Neural progenitor cell (in vitro differentiated cells): ENCODE measurements around the gene BRSK2. TPM values are rescaled to one million over a fixed set of nuclear protein-coding genes. Genes with fewer than 3 reads are reported as not detected.

Experiments
- DNase-seq: peaks from one replicate; pipeline ENCODE4 v3.0.0-alpha.2; 2016; ENCODE audit warnings: low spot score
- H2AFZ ChIP-seq: fragments of 200-600 bp; sonication (generic); replicated peaks from 2 replicates; pipeline ENCODE4 v1.6.1; 2016; ENCODE audit warnings: antibody characterized with exemption
- H3F3A ChIP-seq: fragments of 200-600 bp; sonication (generic); 2 replicates; pipeline ENCODE4 v1.6.1; 2016; ENCODE audit warnings: antibody characterized with exemption, low read depth
- H3K27ac ChIP-seq: fragments of 200-600 bp; sonication (generic); 2 replicates; pipeline ENCODE4 v1.5.1; 2016; ENCODE audit warnings: mild to moderate bottlenecking
- H3K27me3 ChIP-seq: fragments of 200-600 bp; sonication (generic); 2 replicates; pipeline ENCODE4 v1.6.1; 2016; ENCODE audit warnings: mild to moderate bottlenecking, moderate library complexity
- H3K36me3 ChIP-seq: fragments of 200-600 bp; sonication (generic); 2 replicates; pipeline ENCODE4 v1.5.1; 2016
- H3K4me1 ChIP-seq: fragments of 200-600 bp; sonication (generic); 2 replicates; pipeline ENCODE4 v1.6.1; 2016; ENCODE audit warnings: mixed run types
- H3K4me2 ChIP-seq: fragments of 200-600 bp; sonication (generic); 2 replicates; pipeline ENCODE4 v1.6.1; 2016
- H3K4me3 ChIP-seq: fragments of 200-600 bp; sonication (generic); 2 replicates; pipeline ENCODE4 v1.5.1; 2016
- H3K79me2 ChIP-seq: fragments of 200-600 bp; sonication (generic); 2 replicates; pipeline ENCODE4 v1.6.1; 2016; ENCODE audit warnings: low read depth
- H3K9ac ChIP-seq: fragments of 200-600 bp; sonication (generic); 2 replicates; pipeline ENCODE4 v1.6.1; 2016
- H3K9me3 ChIP-seq: fragments of 200-600 bp; sonication (generic); 2 replicates; pipeline ENCODE4 v1.5.1; 2016; ENCODE audit warnings: low read depth
- H4K20me1 ChIP-seq: fragments of 200-600 bp; sonication (generic); 2 replicates; pipeline ENCODE4 v1.6.1; 2016; ENCODE audit warnings: low read depth
- H3K27ac Mint-ChIP-seq: 3 replicates; pipeline ENCODE4 v1.8.0; 2021; ENCODE audit warnings: mixed read lengths
- H3K27me3 Mint-ChIP-seq: 2 replicates; pipeline ENCODE4 v1.8.0; 2022; ENCODE audit warnings: low read depth, mild to moderate bottlenecking, inconsistent platforms, moderate library complexity, mixed read lengths; ENCODE audit not compliant: insufficient read depth
- H3K36me3 Mint-ChIP-seq: 3 replicates; pipeline ENCODE4 v1.8.0; 2021; ENCODE audit warnings: mixed read lengths
- H3K4me1 Mint-ChIP-seq: 3 replicates; pipeline ENCODE4 v1.8.0; 2021; ENCODE audit warnings: mixed read lengths
- H3K4me3 Mint-ChIP-seq: 3 replicates; pipeline ENCODE4 v1.8.0; 2021; ENCODE audit warnings: mild to moderate bottlenecking, moderate library complexity, mixed read lengths
- H3K9me3 Mint-ChIP-seq: 3 replicates; pipeline ENCODE4 v1.8.0; 2020; ENCODE audit warnings: mixed read lengths
- CTCF ChIP-seq: fragments of 200-600 bp; sonication (generic); IDR thresholded peaks from 2 replicates; pipeline ENCODE4 v1.5.1; 2017; ENCODE audit warnings: antibody characterized with exemption, mild to moderate bottlenecking
- EZH2 ChIP-seq: fragments of 200-600 bp; sonication (generic); IDR thresholded peaks from 2 replicates; pipeline ENCODE4 v1.6.1; 2017; ENCODE audit warnings: antibody characterized with exemption, mild to moderate bottlenecking, moderate library complexity
- EZH2phosphoT487 ChIP-seq: fragments of 200-600 bp; sonication (generic); IDR thresholded peaks from 2 replicates; pipeline ENCODE4 v1.6.1; 2017; ENCODE audit warnings: antibody characterized with exemption
- total RNA-seq: library from RNA; depleted of rRNA; stranded (reverse); fragments of >200 nt; gene quantifications from 2 replicates; pipeline ENCODE4 v1.2.3, GENCODE V29; 2015; ENCODE audit warnings: low replicate concordance

The BRSK2 gene
- total RNA-seq, 1 donor from 2014 or later, result 8.2 TPM

GRCh38 chr11:1494650-1495049, 104.9 kb downstream of the BRSK2 start:
- H3K79me2 ChIP-seq, result peaks cover 26% of the 10 kb centered on the region
- Mint-ChIP-seq H3K9me3 (peaks cover 16% of the 10 kb centered on the region), H3K4me3 (no peak overlapping the region), H3K27ac (no peak overlapping the region), H3K27me3 (peaks cover 9% of the 10 kb centered on the region), H3K36me3 (peaks cover 8% of the 10 kb centered on the region), H3K4me1 (peaks cover 3% of the 10 kb centered on the region)
- TF ChIP-seq CTCF (no peak), EZH2phosphoT487 (no peak), EZH2 (no peak)
- H4K20me1 ChIP-seq, result peaks cover 6% of the 10 kb centered on the region
- no peak overlapping the region for H3K4me2 ChIP-seq
- H3K9ac ChIP-seq, result no peak overlapping the region
- peaks cover 7% of the 10 kb centered on the region for H3K4me1 ChIP-seq
- no peak overlapping the region for H2AFZ ChIP-seq
- no peak overlapping the region for H3K27ac ChIP-seq
- no peak for DNase-seq
- H3K36me3 ChIP-seq, result no peaks in the 10 kb centered on the region
- no peaks in the 10 kb centered on the region for H3K9me3 ChIP-seq
- H3F3A ChIP-seq, result no peaks in the 10 kb centered on the region
- no peak overlapping the region for H3K4me3 ChIP-seq
- H3K27me3 ChIP-seq, result no peaks in the 10 kb centered on the region

- H3K4me2 ChIP-seq, result no peak overlapping the region
- peaks cover 18% of the 10 kb centered on the region for H3K79me2 ChIP-seq
- no peaks in the 10 kb centered on the region for H3K9me3 ChIP-seq
- Mint-ChIP-seq H3K27ac (no peak overlapping the region), H3K27me3 (peaks cover 9% of the 10 kb centered on the region), H3K4me1 (peaks cover 3% of the 10 kb centered on the region), H3K9me3 (peaks cover 16% of the 10 kb centered on the region), H3K36me3 (peaks cover 8% of the 10 kb centered on the region), H3K4me3 (no peak overlapping the region)
- no peak overlapping the region for H3K9ac ChIP-seq
- H3K4me1 ChIP-seq, result peaks cover 7% of the 10 kb centered on the region
- H3K27ac ChIP-seq, result no peak overlapping the region
- H3K36me3 ChIP-seq, result no peaks in the 10 kb centered on the region
- no peaks in the 10 kb centered on the region for H3F3A ChIP-seq
- H3K27me3 ChIP-seq, result no peaks in the 10 kb centered on the region
- no peak overlapping the region for H3K4me3 ChIP-seq
- H4K20me1 ChIP-seq, result peaks cover 6% of the 10 kb centered on the region
- TF ChIP-seq CTCF (no peak), EZH2phosphoT487 (no peak), EZH2 (no peak)
- H2AFZ ChIP-seq, result no peak overlapping the region
- DNase-seq, result no peak
Observed at GRCh38 chr11:1496091-1496760, 106.5 kb downstream of the BRSK2 start.

GRCh38 chr11:1496761-1497095, 107.0 kb downstream of the BRSK2 start:
- no peak overlapping the region for H2AFZ ChIP-seq
- H3K4me1 ChIP-seq, result peaks cover 7% of the 10 kb centered on the region
- H3K4me2 ChIP-seq, result no peak overlapping the region
- Mint-ChIP-seq H3K27me3 (peaks cover 9% of the 10 kb centered on the region), H3K9me3 (peaks cover 16% of the 10 kb centered on the region), H3K4me3 (no peak overlapping the region), H3K27ac (no peak overlapping the region), H3K36me3 (peaks cover 8% of the 10 kb centered on the region), H3K4me1 (peaks cover 3% of the 10 kb centered on the region)
- no peaks in the 10 kb centered on the region for H3K27me3 ChIP-seq
- H3K9ac ChIP-seq, result no peak overlapping the region
- peaks cover 6% of the 10 kb centered on the region for H4K20me1 ChIP-seq
- H3K9me3 ChIP-seq, result no peaks in the 10 kb centered on the region
- TF ChIP-seq CTCF, result no peak
- TF ChIP-seq EZH2phosphoT487, result no peak
- TF ChIP-seq EZH2, result no peak
- no peaks in the 10 kb centered on the region for H3K36me3 ChIP-seq
- DNase-seq, result no peak
- H3K4me3 ChIP-seq, result no peak overlapping the region
- H3F3A ChIP-seq, result no peaks in the 10 kb centered on the region
- no peak overlapping the region for H3K27ac ChIP-seq
- H3K79me2 ChIP-seq, result peaks cover 13% of the 10 kb centered on the region
